Measurements from ENCODE around the gene STAP2.
A peak's percentile ranks its signal among the peaks of the same experiment; 100 is the strongest.
"Not testable (repeated sequence)": the region's sequence is repeated elsewhere in the genome, so short reads cannot be mapped to it uniquely, and the experiment has no call there.

STAP2 gene

GRCh38 chr19:4358709-4359626 lies 20.3 kb upstream of the STAP2 start:
- no peak for DNase-seq (ENCODE audit: low read depth, low spot score)

DNA sequence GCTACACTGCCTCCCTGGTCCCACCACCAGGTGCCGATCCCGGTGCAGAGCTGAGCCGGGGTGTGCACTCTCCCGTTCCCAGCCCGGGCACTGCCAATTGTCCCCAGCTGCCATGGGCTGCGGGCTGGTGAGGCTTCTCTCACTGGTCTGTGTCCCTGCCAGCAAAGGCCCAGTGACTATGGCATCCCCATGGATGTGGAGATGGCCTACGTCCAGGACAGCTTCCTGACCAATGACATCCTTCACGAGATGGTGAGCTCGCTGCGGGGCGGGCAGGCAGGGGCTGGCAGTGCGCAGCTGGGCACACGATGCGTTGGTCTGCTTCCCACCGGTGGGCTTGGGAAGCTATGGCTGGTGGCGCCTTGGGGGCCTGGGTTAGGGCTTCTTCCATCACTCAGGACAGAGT lies 19.3 kb upstream of the STAP2 start:
- no peak for DNase-seq (ENCODE audit: low read depth, low spot score)

- DNase-seq (ENCODE audit: low read depth, low spot score), result no peak
Observed at GRCh38 chr19:4357095-4357797, 18.6 kb upstream of the STAP2 start.

- DNase-seq (ENCODE audit: low read depth, low spot score), result no peak
Observed at GRCh38 chr19:4354897-4355296, 16.3 kb upstream of the STAP2 start.

GRCh38 chr19:4354282-4354681 lies 15.7 kb upstream of the STAP2 start:
- no peak for DNase-seq (ENCODE audit: low read depth, low spot score)

DNA sequence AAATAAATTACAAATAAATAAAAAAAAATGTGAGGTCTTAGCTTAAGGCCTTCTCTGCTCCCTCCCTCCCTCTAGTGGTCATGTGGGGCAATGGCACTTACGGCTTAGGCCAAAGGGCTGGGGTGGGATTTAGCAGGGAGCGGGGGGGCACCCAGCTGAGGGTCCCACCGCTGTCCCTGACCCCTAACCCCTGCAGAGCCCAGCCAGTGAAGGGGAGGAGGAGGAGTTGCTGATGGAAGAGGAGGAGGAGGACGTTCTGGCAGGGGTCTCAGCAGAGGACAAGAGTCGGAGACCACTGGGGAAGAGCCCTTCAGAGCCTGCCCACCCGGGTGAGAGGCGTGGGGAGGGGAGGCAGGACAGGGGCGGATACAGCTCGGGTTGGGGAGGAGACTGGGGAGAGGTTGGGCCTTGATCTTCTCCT lies 14.1 kb upstream of the STAP2 start:
- no peak for DNase-seq (ENCODE audit: low read depth, low spot score)

GRCh38 chr19:4350726-4351125 lies 12.1 kb upstream of the STAP2 start:
- DNase-seq (ENCODE audit: low read depth, low spot score), result no peak

DNA sequence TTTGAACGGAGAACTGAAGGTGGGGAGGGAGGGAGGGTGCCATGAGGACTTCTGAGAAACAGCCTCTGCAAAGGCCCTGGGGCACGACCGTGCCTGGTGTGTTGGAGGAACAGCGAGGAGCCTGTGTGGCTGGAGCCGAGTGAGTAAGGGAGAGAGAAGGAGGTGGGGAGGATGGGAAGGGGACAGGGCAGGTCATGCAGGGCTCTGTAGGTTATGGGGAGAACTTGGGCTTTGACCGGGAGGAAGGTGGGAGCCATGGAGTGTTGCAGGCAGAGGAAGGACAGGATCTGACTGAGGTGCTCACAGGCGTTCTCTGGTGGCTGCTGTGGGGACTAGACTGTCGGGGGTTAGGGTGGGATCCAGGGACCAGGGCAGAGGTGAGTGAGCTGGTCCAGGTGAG lies 11.5 kb upstream of the STAP2 start:
- no peak for DNase-seq (ENCODE audit: low read depth, low spot score)

DNA sequence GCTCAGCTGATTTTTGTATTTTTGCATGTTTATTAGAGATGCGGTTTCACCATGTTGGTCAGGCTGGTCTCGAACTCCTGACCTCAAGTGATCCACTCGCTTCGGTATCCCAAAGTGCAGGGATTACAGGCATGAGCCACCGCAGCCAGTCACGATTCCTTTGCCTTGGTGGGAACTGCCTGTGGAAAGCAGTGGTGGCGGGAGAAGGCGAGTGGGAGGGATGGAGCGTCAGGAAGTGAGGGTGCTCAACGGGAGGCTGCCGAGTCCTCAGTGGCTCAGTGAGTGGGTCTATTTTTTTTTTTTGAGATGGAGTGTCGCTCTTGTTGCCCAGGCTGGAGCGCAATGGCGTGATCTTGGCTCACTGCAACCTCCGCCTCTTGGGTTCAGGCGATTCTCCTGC lies 10.6 kb upstream of the STAP2 start:
- not testable (repeated sequence) for DNase-seq (ENCODE audit: low read depth, low spot score)

DNA sequence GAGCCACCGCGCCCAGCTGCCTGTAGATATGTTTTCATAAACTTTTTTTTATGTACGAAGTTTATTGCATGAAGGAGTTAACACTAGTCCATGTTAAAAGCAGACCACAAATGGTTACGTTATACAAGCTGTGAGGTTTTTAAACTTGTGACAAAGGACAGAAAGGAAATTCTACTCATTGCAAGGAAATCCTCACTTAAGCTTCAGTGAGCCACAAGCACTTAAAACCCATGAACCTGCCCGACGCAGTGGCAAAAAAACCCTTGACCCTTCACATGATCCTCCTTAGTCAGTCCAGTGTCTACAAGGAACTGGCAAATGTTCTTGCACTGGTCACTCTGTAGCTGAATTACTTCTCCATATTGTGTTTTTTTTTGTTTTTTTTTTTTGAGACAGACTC lies 8.9 kb upstream of the STAP2 start:
- DNase-seq (ENCODE audit: low read depth, low spot score), result no peak

GRCh38 chr19:4346020-4346383 lies 7.4 kb upstream of the STAP2 start:
- DNase-seq (ENCODE audit: low read depth, low spot score), result no peak

GRCh38 chr19:4345342-4346019 lies 6.9 kb upstream of the STAP2 start:
- DNase-seq (ENCODE audit: low read depth, low spot score), result no peak

DNA sequence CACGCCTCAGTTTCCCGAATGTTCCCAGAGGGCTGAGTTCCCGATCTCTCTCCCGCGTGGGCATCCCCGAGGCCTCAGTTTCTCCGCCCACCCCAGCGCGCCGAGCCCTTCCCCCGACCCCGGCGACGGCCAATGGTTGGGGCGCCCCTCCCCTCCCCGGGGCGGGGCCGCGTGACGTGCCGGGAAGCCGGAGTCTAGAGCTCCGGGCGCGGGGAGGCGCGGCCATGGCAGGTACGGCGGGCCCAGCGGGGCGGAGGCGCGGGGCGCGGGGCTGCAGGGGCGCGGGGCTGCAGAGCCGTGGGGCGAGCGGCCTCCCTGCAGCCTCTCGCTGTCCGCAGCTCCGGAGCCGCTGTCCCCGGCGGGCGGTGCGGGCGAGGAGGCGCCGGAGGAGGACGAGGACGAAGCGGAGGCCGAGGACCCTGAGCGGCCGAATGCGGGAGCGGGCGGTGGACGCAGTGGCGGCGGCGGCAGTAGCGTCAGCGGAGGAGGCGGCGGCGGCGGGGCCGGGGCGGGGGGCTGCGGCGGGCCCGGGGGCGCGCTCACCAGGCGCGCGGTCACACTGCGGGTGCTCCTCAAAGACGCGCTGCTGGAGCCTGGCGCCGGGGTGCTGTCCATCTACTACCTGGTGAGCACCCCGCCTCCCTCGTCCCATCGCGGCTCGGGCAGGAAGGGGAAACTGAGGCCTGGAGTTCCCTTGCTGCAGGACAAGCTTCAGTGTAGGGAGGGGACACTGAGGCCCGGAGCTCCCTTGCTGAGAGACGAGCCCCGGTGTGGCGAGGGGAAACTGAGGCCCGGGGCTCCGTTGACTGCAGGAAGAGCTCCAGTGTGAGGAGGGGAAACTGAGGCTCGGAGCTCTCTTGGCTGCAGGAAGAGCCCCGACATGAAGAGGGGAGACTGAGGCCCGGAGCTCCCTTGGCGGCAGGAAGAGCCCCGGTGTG lies 5.0 kb upstream of the STAP2 start, which contains the start of gene MPND:
Gene MPND, plus strand, starts transcription at position 193 of the 938 bp plus-strand sequence. Its CDS starts 32 bp downstream, at position 225.
- DNase-seq (ENCODE audit: low read depth, low spot score), result peak; percentile 93

DNA sequence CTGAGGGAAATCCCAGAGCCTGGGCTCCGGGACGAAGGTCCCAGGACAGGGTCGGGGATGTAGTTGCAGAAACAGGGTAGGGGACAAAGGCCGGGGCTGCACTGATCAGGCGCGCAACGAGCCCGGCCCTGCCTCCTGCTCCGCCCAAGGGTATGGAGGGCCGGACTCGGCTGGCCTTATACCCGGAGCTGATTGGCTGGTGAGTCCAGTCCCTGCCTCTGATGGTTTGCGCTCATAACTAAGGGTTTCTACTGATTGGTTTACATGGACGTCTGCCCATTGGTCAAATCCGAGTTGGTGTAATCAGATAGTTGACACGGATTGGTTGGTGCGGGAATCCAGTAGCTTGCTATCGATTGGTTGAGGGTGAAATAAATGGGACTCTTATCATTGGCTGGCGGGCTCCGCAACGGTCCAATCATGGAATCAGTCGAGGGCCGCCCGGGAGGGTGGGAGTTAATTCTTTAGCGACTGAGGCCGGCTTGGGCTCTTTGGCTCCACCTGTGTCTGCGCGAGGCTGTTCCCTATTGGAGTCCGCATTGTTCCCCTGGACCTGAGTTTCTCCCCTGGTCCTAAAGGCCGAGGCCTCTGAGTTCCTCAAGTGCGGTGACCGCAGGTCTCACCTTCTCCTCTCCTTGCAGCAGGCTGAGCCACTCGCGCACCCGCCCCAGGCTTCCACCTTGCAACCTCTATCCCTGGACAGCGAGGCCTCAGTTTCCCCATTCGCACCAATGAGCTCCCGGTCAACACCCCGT lies 4.2 kb upstream of the STAP2 start:
- DNase-seq (ENCODE audit: low read depth, low spot score), result peak; percentile 87

DNA sequence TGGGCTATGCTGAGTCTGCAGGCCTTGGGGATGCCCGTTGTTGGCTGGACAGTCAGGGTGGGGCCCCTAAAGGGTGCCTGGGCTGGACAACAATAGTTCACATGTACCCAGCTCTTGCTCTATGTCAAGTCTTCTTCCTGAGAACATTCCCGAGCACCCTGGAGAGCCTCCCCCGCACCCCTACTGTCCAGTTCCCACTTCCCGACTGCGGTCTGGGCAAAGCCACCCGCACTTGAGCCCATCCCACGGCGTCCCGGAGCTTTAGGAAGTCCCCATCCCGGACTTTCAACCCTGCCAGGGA lies 3.6 kb upstream of the STAP2 start:
- no peak for DNase-seq (ENCODE audit: low read depth, low spot score)

DNA sequence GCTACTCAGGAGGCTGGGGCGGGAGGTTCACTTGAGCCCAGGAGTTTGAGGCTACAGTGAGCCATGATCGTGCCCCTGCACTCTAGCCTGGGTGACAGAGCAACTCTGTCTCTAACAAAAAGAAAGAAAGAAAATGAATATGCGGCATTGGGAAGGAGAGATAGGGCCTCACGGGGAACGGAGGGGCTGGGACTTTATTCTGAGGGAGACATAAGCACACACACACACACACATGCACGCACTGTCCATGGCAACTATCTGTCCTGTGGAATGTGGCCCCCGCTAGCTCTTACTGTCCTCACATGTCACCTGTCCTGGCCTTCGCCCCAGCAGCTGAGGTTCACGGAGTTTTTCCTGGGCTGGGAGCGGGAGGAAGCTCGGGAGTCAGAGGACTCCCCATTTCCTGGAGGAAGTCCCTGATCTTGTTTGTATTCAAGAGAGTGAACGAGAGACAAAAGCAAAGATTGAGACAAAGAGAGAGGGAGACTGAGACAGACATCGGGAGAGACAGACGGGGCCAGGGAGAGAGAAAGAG lies 654 bp downstream of the STAP2 start:
- DNase-seq (ENCODE audit: low read depth, low spot score), result no peak

DNA sequence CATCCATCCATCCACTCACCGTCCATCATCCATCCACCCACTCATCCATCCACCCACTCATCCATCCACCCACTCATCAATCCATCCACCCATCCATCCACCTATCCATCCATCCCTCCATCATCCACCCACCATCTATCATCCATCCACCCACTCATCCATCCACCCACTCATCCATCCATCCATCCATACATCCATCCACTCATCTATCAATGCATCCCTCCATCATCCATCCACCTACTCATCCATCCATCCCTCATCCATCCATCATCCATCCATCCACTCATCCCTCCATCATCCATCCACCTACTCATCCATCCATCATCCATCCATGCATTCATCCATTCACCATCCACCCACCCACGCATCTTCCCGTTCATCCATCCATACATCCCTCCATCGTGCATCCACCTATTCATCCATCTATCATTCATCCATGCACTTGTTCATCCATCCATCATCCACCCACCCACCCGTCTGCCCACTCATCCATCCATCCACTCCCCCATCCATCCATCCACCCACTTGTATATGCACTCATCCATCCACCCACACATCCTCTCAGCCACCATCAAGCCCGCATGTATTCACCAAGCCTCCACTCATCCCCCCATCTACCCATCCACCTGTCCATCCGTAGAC lies 3.6 kb downstream of the STAP2 start:
- DNase-seq (ENCODE audit: low read depth, low spot score), result no peak

DNA sequence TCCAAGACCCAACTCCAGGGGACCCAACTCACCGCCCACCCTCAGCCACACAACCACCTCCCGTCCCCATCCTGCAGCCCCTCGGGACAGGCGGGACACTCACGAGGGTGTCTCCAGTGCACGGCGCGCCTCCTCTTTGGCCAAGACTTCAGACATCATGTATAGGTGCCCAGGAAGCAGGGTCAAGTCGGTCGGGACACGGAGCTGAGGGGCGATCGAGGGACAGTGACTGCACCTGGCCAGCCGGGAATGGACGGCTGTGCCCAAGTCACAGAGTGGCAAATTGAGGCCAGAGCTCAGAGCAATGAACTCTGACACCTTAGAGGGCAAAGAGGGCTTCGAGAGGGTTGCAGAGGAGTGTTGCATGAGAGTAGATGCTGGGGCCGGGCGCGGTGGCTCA lies 8.8 kb downstream of the STAP2 start:
- DNase-seq (ENCODE audit: low read depth, low spot score), result no peak

GRCh38 chr19:4328991-4329681 lies 9.5 kb downstream of the STAP2 start:
- DNase-seq (ENCODE audit: low read depth, low spot score), result peak; percentile 20

All from activated naive CD8-positive, alpha-beta T cell treated with anti-CD3 and anti-CD28 coated beads, Interleukin-2, amount 50 U/mL, for 16 hours (primary cell).